ENCODE measurements around the gene ZNF831. TPM values are rescaled to one million over a fixed set of nuclear protein-coding genes. Genes with fewer than 3 reads are reported as not detected.

Gene ZNF831
- total and polyA plus RNA-seq, 10 of the 15 experiments (the other 5 are each of a cell fraction or from before 2014, with no cell fraction given), result 0.01 to 0.97 (median 0.23) TPM

GRCh38 chr20:59190466-59190865 is 26.8 kb downstream of the ZNF831 start:
- in situ Hi-C loops (cut with MboI), result no loop called here
- Histone ChIP-seq H3K4me3 (no peak overlapping the region), H4K20me1 (ENCODE audit: control insufficient read depth, insufficient read depth) (no peaks in the 10 kb centered on the region), H3K27ac (ENCODE audit: control insufficient read depth, insufficient read depth) (no peak overlapping the region), H3K27me3 (replicated peaks in 1 of 2; ENCODE audit: control insufficient read depth in 2 of 2, insufficient read depth in 2 of 2, low read length in 1 of 2) (no peaks in the 10 kb centered on the region; a peak in 2 of 4 replicates), H3K4me2 (ENCODE audit: control insufficient read depth, insufficient read depth) (no peak overlapping the region), H3K9ac (ENCODE audit: control insufficient read depth, insufficient read depth, low read length) (no peak overlapping the region), H3K79me2 (ENCODE audit: control insufficient read depth, insufficient read depth, low read length) (no peaks in the 10 kb centered on the region), H3K36me3 (ENCODE audit: control insufficient read depth in 2 of 2, insufficient read depth in 2 of 2, low read length in 1 of 2) (no peaks in the 10 kb centered on the region), H3K4me1 (ENCODE audit: control insufficient read depth, insufficient read depth, low read length) (no peaks in the 10 kb centered on the region), H3K9me3 (replicated peaks; ENCODE audit: control insufficient read depth, insufficient read depth, low read length) (no peaks in the 10 kb centered on the region), H2AFZ (ENCODE audit: control insufficient read depth, low read depth, low read length) (no peak overlapping the region)
- BruUV-seq (replicated peaks), result no TSS peak
- RAD21 ChIA-PET (ENCODE audit: unreplicated experiment), result no interaction called here
- DNase-seq (ENCODE audit: low read depth, low spot score), result no peak
- SMC1A ChIA-PET (ENCODE audit: uncharacterized antibody, unreplicated experiment), result no interaction called here
- POLR2A ChIA-PET, result no interaction called here
- TF ChIP-seq PRDM15 (CRISPR knock-in tag; IDR thresholded peaks at IDR 0.05) (no peak), RELA (IDR thresholded peaks at IDR 0.05; ENCODE audit: borderline replicate concordance, partially characterized antibody) (no peak), CBX5 (IDR thresholded peaks at IDR 0.05; ENCODE audit: low read depth) (no peak), ZNF687 (IDR thresholded peaks at IDR 0.05) (no peak), FOXK2 (IDR thresholded peaks at IDR 0.05) (no peak), BCL11A (IDR thresholded peaks at IDR 0.05; ENCODE audit: low read depth, low read length) (no peak)
- intact Hi-C loops (cut with micrococcal nuclease; ENCODE audit: unreplicated experiment), result no loop called here
- CTCF ChIA-PET, result interaction anchor here (1.2 kb wide), 1 partner anchor 17 kb away, joined by 5 read pairs; no protein-coding TSS in a partner anchor
- FAIRE-seq, result no peak
- no peak for ATAC-seq
- WGBS (ENCODE audit: insufficient coverage, insufficient replicate concordance, low lambda C conversion rate, missing lambda C conversion rate), result 8% methylated on average over 5 of the region's 5 CpGs

All from GM12878 (cell line).